Upper lobe of left lung (tissue), 4 donors: Measurements from ENCODE around the gene FAM149B1.

Experiments used
- CTCF ChIP-seq, 6 experiments: fragments of 450-650 bp in 4 of 6; fragments of 200-600 bp in 2 of 6; sonication (generic) in 2 of 6; IDR thresholded peaks; one replicate each; pipeline ENCODE4 v1.5.1; 2016 to 2019; ENCODE audit warnings: antibody characterized with exemption in 6 of 6
- EP300 ChIP-seq, 4 donors: sonication (generic); formaldehyde crosslinking; IDR thresholded peaks; one replicate each; pipeline ENCODE4 v1.5.1; 2017; ENCODE audit warnings: antibody characterized with exemption in 4 of 4, control low read depth in 2 of 4
- POLR2A ChIP-seq, 4 donors: fragments of 450-650 bp; IDR thresholded peaks; one replicate each; pipeline ENCODE4 v1.5.1; 2016 to 2017; ENCODE audit warnings: antibody characterized with exemption in 4 of 4, mild to moderate bottlenecking in 2 of 4
- POLR2AphosphoS5 ChIP-seq, 2 donors: sonication (generic); formaldehyde crosslinking; IDR thresholded peaks; one replicate each; pipeline ENCODE4 v1.5.1; 2017; ENCODE audit warnings: antibody characterized with exemption in 2 of 2

GRCh38 chr10:73141603-73142002, 26.3 kb upstream of the FAM149B1 start:
- TF ChIP-seq CTCF (IDR thresholded peaks at IDR 0.05), result no peak
- TF ChIP-seq POLR2A (IDR thresholded peaks at IDR 0.05), result no peak
- TF ChIP-seq POLR2AphosphoS5 (IDR thresholded peaks at IDR 0.05), result no peak
- no peak for TF ChIP-seq EP300 (IDR thresholded peaks at IDR 0.05)
